Fibroblast of lung (primary cell): ENCODE measurements around the gene GABRG3. TPM values are rescaled to one million over a fixed set of nuclear protein-coding genes. Genes with fewer than 3 reads are reported as not detected.

Experiments used
- DNase-seq, 2 donors: peaks; one replicate each; pipeline versions ENCODE4 v3.0.0 to v3.0.0-alpha.2; 2010; ENCODE audit warnings: low read depth in 2 of 2
- H2AFZ ChIP-seq: 2 replicates; pipeline ENCODE4 v1.5.1; 2012; ENCODE audit warnings: low read length, control low read depth, inconsistent platforms
- H3K27ac ChIP-seq: 2 replicates; pipeline ENCODE4 v1.5.1; 2011; ENCODE audit warnings: low read length, control low read depth; ENCODE audit not compliant: insufficient read depth
- H3K27me3 ChIP-seq: 2 replicates; pipeline ENCODE4 v1.5.1; 2011; ENCODE audit warnings: mild to moderate bottlenecking, low read length; ENCODE audit not compliant: control insufficient read depth, insufficient read depth
- H3K36me3 ChIP-seq: 2 replicates; pipeline ENCODE4 v1.5.1; 2011; ENCODE audit warnings: low read length; ENCODE audit not compliant: control insufficient read depth, insufficient read depth
- H3K4me1 ChIP-seq: 2 replicates; pipeline ENCODE4 v1.5.1; 2011; ENCODE audit warnings: low read length; ENCODE audit not compliant: control insufficient read depth, insufficient read depth; ENCODE audit errors: extremely low read depth
- H3K4me2 ChIP-seq: 2 replicates; pipeline ENCODE4 v1.5.1; 2011; ENCODE audit warnings: low read length, control low read depth; ENCODE audit not compliant: insufficient read depth; ENCODE audit errors: extremely low read depth
- H3K4me3 ChIP-seq, 4 experiments: fragments of 200-600 bp in 1 of 4; sonication (generic) in 1 of 4; replicated peaks in 1 of 4; 2 replicates each; pipeline ENCODE4 v1.5.1; 2011 to 2016; ENCODE audit warnings: low read length in 4 of 4, low read depth in 3 of 4, mild to moderate bottlenecking in 3 of 4, control low read depth in 2 of 4, inconsistent platforms in 1 of 4, mixed read lengths in 1 of 4; ENCODE audit not compliant: insufficient read depth in 1 of 4; ENCODE audit errors: control extremely low read depth in 1 of 4
- H3K79me2 ChIP-seq: 2 replicates; pipeline ENCODE4 v1.5.1; 2012; ENCODE audit warnings: mild to moderate bottlenecking, low read length, inconsistent platforms; ENCODE audit not compliant: control insufficient read depth, insufficient read depth
- H3K9ac ChIP-seq: 2 replicates; pipeline ENCODE4 v1.5.1; 2011; ENCODE audit warnings: mild to moderate bottlenecking, low read length, control low read depth; ENCODE audit not compliant: insufficient read depth
- H3K9me3 ChIP-seq: 2 replicates; pipeline ENCODE4 v1.5.1; 2012; ENCODE audit warnings: low read depth, low read length; ENCODE audit not compliant: control insufficient read depth, insufficient read depth
- H4K20me1 ChIP-seq: 2 replicates; pipeline ENCODE4 v1.5.1; 2011; ENCODE audit warnings: low read length; ENCODE audit not compliant: control insufficient read depth, insufficient read depth; ENCODE audit errors: extremely low read depth
- EZH2 ChIP-seq: IDR thresholded peaks from 2 replicates; pipeline ENCODE4 v1.5.1; 2012; ENCODE audit warnings: low read length, control low read depth, mild to moderate bottlenecking; ENCODE audit errors: missing control alignments
- polyA plus RNA-seq, 2 donors: library from polyadenylated mRNA; depleted of rRNA in 1 of 2; stranded (reverse) in 1 of 2; unstranded in 1 of 2; fragments of >200 nt; gene quantifications; 2 replicates each; pipeline ENCODE4 v1.2.1, GENCODE V29; 2011 to 2012; ENCODE audit warnings: missing spikeins in 1 of 2
- total RNA-seq: library from RNA; depleted of rRNA; stranded (reverse); fragments of >200 nt; gene quantifications from 2 replicates; pipeline ENCODE4 v1.2.1, GENCODE V29; 2014
- TF ChIP-seq, protein P1 (sequence below), 2 donors: IDR thresholded peaks in 1 of 2; conservative IDR thresholded peaks in 1 of 2; 1 replicate in 1 of 2; 2 replicates in 1 of 2; pipeline ENCODE4 v1.5.1; 2011 to 2012; ENCODE audit warnings: low read length in 2 of 2, control low read depth in 1 of 2, inconsistent platforms in 1 of 2, low read depth in 1 of 2, mild to moderate bottlenecking in 1 of 2

The GABRG3 gene
- total and polyA plus RNA-seq, 2 donors (not counting 1 experiment from before 2014, with no cell fraction given) = not detected

DNA sequence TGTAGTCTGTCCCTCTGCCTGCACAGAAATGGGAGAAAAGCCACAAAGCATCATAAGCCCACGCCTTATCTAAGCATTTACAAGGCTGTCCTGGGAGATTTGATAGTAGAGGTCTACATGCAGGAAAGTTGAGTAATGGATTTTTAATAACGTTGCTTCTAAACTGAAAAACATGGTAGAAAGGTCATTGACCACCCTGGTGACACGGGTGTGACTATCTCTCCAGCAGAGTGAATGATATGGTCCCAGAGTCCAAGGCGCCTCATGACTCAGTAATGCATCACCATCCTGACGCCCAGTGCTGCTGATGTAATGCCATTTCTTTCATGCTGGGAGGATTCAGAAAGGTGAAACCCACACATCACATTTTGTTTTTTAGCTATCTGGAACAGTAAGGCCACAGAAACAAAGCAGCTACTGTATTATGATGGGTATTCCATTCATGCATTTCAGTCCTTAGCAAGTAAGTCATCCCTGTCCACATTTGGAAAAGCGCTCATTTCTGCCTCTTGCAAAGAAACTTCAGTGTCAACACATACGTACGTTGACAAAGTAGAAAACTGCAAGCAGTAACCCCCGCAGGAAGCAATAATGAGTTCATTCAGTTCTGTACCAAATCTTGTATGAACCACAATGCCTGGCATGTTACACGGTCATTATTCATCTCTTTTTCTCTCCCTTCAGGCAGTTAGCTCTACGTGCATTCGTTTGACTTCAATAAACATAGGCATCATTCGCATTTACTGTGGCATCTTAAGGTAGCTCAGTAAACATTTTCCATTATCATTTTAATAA lies 483.5 kb downstream of the GABRG3 start:
- Histone ChIP-seq H3K79me2 (no peaks in the 10 kb centered on the region), H3K27ac (no peak overlapping the region), H3K4me3 (no peak overlapping the region), H3K36me3 (no peaks in the 10 kb centered on the region), H3K9me3 (no peaks in the 10 kb centered on the region), H3K4me2 (no peak overlapping the region), H3K4me1 (no peaks in the 10 kb centered on the region), H3K27me3 (no peaks in the 10 kb centered on the region), H4K20me1 (no peaks in the 10 kb centered on the region), H2AFZ (no peak overlapping the region), H3K9ac (no peak overlapping the region)
- DNase-seq = peak; percentile 74 to 97
- TF ChIP-seq EZH2 = no peak
- TF ChIP-seq, protein P1, sequence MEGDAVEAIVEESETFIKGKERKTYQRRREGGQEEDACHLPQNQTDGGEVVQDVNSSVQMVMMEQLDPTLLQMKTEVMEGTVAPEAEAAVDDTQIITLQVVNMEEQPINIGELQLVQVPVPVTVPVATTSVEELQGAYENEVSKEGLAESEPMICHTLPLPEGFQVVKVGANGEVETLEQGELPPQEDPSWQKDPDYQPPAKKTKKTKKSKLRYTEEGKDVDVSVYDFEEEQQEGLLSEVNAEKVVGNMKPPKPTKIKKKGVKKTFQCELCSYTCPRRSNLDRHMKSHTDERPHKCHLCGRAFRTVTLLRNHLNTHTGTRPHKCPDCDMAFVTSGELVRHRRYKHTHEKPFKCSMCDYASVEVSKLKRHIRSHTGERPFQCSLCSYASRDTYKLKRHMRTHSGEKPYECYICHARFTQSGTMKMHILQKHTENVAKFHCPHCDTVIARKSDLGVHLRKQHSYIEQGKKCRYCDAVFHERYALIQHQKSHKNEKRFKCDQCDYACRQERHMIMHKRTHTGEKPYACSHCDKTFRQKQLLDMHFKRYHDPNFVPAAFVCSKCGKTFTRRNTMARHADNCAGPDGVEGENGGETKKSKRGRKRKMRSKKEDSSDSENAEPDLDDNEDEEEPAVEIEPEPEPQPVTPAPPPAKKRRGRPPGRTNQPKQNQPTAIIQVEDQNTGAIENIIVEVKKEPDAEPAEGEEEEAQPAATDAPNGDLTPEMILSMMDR (conservative IDR thresholded peaks at IDR 0.05 in 1 of 2, IDR thresholded peaks at IDR 0.05 in 1 of 2; ENCODE audit: low read depth in 1 of 2, low read length in 2 of 2) = no peak

DNA sequence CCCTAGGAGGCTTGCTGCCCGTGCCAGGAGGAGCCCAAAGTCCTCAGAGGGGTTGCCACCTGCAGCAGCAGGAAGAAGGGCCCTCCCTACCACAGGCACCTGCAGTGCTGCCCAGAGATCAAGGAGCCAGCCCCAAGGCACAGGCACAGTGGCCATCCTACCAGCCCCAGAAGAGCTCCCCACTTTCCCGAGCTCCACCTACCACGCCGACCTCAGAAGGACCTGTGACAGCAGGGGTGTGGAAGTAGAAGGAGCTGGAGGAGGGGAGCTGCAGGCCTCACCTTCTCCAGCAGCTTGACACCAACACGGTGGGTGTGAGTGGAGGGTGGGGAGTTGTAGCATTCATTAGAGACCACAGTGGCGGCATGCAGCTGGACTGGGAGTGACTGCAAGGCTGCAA lies 485.8 kb downstream of the GABRG3 start:
- TF ChIP-seq, protein P1 (conservative IDR thresholded peaks at IDR 0.05 in 1 of 2, IDR thresholded peaks at IDR 0.05 in 1 of 2; ENCODE audit: low read depth in 1 of 2, low read length in 2 of 2) = no peak
- no peak for TF ChIP-seq EZH2
- Histone ChIP-seq H3K9me3 (no peaks in the 10 kb centered on the region), H2AFZ (no peak overlapping the region), H3K27me3 (no peaks in the 10 kb centered on the region), H3K4me1 (no peaks in the 10 kb centered on the region), H3K36me3 (no peaks in the 10 kb centered on the region), H3K4me2 (no peak overlapping the region), H3K27ac (no peak overlapping the region), H3K4me3 (no peak overlapping the region), H3K79me2 (no peaks in the 10 kb centered on the region), H4K20me1 (no peaks in the 10 kb centered on the region), H3K9ac (no peak overlapping the region)
- DNase-seq = no peak

DNA sequence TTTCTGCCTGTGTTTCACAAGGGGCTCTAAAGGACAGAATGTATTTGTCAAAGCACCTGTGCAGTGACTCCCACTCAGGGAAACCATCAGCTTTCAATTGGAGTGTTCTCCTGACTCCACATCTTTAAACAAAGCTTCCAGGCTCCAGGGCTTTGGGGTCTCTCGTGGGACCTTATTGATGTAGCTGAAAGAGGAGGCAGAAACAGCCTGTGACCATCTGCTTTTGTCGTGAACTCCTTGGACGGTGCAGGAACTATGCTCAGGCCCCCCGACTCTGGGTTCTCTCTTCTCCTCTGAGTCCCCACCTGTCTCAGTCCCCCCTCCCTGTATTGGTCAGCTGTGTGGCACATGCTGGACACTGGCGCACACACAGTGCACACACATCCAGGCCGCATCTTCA lies 486.8 kb downstream of the GABRG3 start:
- Histone ChIP-seq H2AFZ (no peak overlapping the region), H3K36me3 (no peaks in the 10 kb centered on the region), H3K27ac (no peak overlapping the region), H3K79me2 (no peaks in the 10 kb centered on the region), H3K4me2 (no peak overlapping the region), H4K20me1 (no peaks in the 10 kb centered on the region), H3K27me3 (no peaks in the 10 kb centered on the region), H3K4me3 (no peak overlapping the region), H3K4me1 (no peaks in the 10 kb centered on the region), H3K9me3 (no peaks in the 10 kb centered on the region), H3K9ac (no peak overlapping the region)
- TF ChIP-seq EZH2 = no peak
- TF ChIP-seq, protein P1 (conservative IDR thresholded peaks at IDR 0.05 in 1 of 2, IDR thresholded peaks at IDR 0.05 in 1 of 2; ENCODE audit: low read depth in 1 of 2, low read length in 2 of 2) = no peak
- DNase-seq = no peak
